Natural killer cell (primary cell): Measurements from ENCODE around the gene SF3B3. TPM values are rescaled to one million over a fixed set of nuclear protein-coding genes. Genes with fewer than 3 reads are reported as not detected.

Experiments used
- ATAC-seq, 3 donors: fragments of 150-1000 bp in 2 of 3; fragments of 200-7000 bp in 1 of 3; cut with Tn5 transposase; 1 replicate in 1 of 3; 2 replicates in 2 of 3; pipeline ENCODE4 v1.10.0; 2021; ENCODE audit warnings: mild to moderate bottlenecking in 2 of 3, moderate library complexity in 2 of 3
- DNase-seq, 2 donors: peaks; one replicate each; pipeline versions ENCODE4 v3.0.0 to v3.0.0-alpha.2; 2013 to 2021; ENCODE audit warnings: mixed read lengths in 1 of 2
- H3K27ac ChIP-seq: one replicate; pipeline ENCODE4 v1.5.1; 2013; ENCODE audit warnings: mild to moderate bottlenecking, low read length
- H3K27me3 ChIP-seq: one replicate; pipeline ENCODE4 v1.6.1; 2013; ENCODE audit warnings: low read length; ENCODE audit not compliant: control insufficient read depth, insufficient read depth
- H3K36me3 ChIP-seq: one replicate; pipeline ENCODE4 v1.6.1; 2013; ENCODE audit warnings: low read length; ENCODE audit not compliant: control insufficient read depth, insufficient read depth
- H3K4me1 ChIP-seq: one replicate; pipeline ENCODE4 v1.6.1; 2013; ENCODE audit warnings: low read length; ENCODE audit not compliant: control insufficient read depth, insufficient read depth
- H3K4me3 ChIP-seq: one replicate; pipeline ENCODE4 v1.5.1; 2013; ENCODE audit warnings: low read length
- H3K9me3 ChIP-seq: one replicate; pipeline ENCODE4 v1.6.1; 2013; ENCODE audit warnings: low read length; ENCODE audit not compliant: control insufficient read depth, insufficient read depth
- H3K27ac Mint-ChIP-seq, 2 donors: one replicate each; pipeline ENCODE4 v1.8.0; 2022; ENCODE audit warnings: mild to moderate bottlenecking in 2 of 2, mixed read lengths in 2 of 2, moderate library complexity in 1 of 2
- H3K27me3 Mint-ChIP-seq, 2 donors: one replicate each; pipeline ENCODE4 v1.8.0; 2022; ENCODE audit warnings: low read depth in 2 of 2, mixed read lengths in 2 of 2
- H3K36me3 Mint-ChIP-seq: one replicate; pipeline ENCODE4 v1.8.0; 2022; ENCODE audit warnings: mixed read lengths
- H3K4me1 Mint-ChIP-seq, 2 donors: one replicate each; pipeline ENCODE4 v1.8.0; 2022; ENCODE audit warnings: mixed read lengths in 2 of 2
- H3K4me3 Mint-ChIP-seq: one replicate; pipeline ENCODE4 v1.8.0; 2022; ENCODE audit warnings: mild to moderate bottlenecking, moderate library complexity, mixed read lengths
- H3K9me3 Mint-ChIP-seq, 2 donors: one replicate each; pipeline ENCODE4 v1.8.0; 2022; ENCODE audit warnings: mixed read lengths in 2 of 2
- WGBS: methylation state at CpG from one replicate; pipeline ENCODE4 v1.1.7; 2013; ENCODE audit warnings: missing lambda C conversion rate; ENCODE audit not compliant: insufficient coverage; 5-methylcytosine and 5-hydroxymethylcytosine counted together
- intact Hi-C: fragments of 100-400 bp; cut with micrococcal nuclease; formaldehyde crosslinking; loops from one replicate; pipeline ENCODE4 v1.14.2; 2022
- total RNA-seq, 4 donors: library from RNA; stranded (reverse); fragments of 120-200 nt in 1 of 4; gene quantifications; one replicate each; pipeline versions ENCODE4 v1.2.3 to v1.2.4, GENCODE V29; 2013 to 2022
- TF ChIP-seq, protein P1 (sequence below): fragments of 200-600 bp; IDR thresholded peaks from one replicate; pipeline ENCODE4 v1.8.0; 2022; ENCODE audit warnings: antibody characterized with exemption

The SF3B3 gene
- total RNA-seq, 3 donors from 2014 or later (not counting 1 experiment from before 2014, with no cell fraction given): 164 to 220 (median 173) TPM

DNA sequence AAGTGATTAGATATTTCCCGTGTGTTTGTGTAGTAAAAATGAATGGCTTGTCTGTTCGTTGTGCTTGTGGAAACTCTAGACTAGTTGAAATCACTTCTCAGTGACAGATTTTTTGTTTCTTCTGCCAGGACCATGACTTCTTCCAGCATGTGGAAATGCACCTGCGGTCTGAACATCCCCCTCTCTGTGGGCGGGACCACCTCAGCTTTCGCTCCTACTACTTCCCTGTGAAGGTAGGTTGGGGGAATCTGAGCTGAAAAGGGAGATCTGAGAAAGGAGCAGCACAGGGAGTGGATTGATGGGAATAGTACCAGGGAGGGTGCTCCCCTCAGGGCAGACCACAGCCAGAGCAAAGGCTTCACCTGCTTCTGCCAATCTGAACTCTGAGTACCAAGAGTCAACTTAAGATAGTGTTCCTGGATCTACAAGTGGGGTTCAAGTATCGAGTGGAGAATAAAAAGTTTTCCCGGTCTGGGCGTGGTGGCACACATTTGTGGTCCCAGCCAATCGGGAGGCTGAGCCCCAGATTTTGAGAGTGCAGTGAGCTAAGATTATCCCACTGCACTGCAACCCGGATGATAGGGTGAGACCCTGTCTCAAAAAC lies 47.5 kb downstream of the SF3B3 start:
- Mint-ChIP-seq H3K27ac (no peak overlapping the region), H3K9me3 (no peaks in the 10 kb centered on the region), H3K27me3 (no peaks in the 10 kb centered on the region), H3K4me3 (no peak overlapping the region), H3K4me1 (peaks cover 6 to 10% of the 10 kb centered on the region in 2 donors), H3K36me3 (peaks cover 23% of the 10 kb centered on the region)
- TF ChIP-seq, protein P1, sequence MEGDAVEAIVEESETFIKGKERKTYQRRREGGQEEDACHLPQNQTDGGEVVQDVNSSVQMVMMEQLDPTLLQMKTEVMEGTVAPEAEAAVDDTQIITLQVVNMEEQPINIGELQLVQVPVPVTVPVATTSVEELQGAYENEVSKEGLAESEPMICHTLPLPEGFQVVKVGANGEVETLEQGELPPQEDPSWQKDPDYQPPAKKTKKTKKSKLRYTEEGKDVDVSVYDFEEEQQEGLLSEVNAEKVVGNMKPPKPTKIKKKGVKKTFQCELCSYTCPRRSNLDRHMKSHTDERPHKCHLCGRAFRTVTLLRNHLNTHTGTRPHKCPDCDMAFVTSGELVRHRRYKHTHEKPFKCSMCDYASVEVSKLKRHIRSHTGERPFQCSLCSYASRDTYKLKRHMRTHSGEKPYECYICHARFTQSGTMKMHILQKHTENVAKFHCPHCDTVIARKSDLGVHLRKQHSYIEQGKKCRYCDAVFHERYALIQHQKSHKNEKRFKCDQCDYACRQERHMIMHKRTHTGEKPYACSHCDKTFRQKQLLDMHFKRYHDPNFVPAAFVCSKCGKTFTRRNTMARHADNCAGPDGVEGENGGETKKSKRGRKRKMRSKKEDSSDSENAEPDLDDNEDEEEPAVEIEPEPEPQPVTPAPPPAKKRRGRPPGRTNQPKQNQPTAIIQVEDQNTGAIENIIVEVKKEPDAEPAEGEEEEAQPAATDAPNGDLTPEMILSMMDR: no peak
- ATAC-seq (no peak), DNase-seq (no peak)
- H3K27ac ChIP-seq: no peak overlapping the region
- H3K36me3 ChIP-seq: peaks cover 75% of the 10 kb centered on the region
- peaks cover under 1% of the 10 kb centered on the region for H3K4me1 ChIP-seq
- 91% methylated on average over 10 of the region's 10 CpGs for WGBS
- intact Hi-C loops: no loop called here
- H3K4me3 ChIP-seq: no peak overlapping the region
- no peaks in the 10 kb centered on the region for H3K9me3 ChIP-seq
- no peaks in the 10 kb centered on the region for H3K27me3 ChIP-seq

DNA sequence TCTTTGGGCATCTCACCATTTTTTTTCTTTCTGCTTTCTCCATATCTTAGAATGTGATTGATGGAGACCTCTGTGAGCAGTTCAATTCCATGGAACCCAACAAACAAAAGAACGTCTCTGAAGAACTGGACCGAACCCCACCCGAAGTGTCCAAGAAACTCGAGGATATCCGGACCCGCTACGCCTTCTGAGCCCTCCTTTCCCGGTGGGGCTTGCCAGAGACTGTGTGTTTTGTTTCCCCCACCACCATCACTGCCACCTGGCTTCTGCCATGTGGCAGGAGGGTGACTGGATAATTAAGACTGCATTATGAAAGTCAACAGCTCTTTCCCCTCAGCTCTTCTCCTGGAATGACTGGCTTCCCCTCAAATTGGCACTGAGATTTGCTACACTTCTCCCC lies 48.0 kb downstream of the SF3B3 start:
- Histone ChIP-seq H3K9me3 (no peaks in the 10 kb centered on the region), H3K27me3 (no peaks in the 10 kb centered on the region), H3K4me3 (no peak overlapping the region), H3K4me1 (peaks cover 6% of the 10 kb centered on the region), H3K27ac (no peak overlapping the region), H3K36me3 (peaks cover 72% of the 10 kb centered on the region)
- peak overlapping the region in 1 of 2 donors; percentile 55 for H3K27ac Mint-ChIP-seq
- intact Hi-C loops: no loop called here
- no peak for ATAC-seq
- TF ChIP-seq, protein P1: no peak
- no peaks in the 10 kb centered on the region for H3K27me3 Mint-ChIP-seq
- 91% methylated on average over 7 of the region's 8 CpGs for whole genome bisulfite sequencing
- peaks cover 12 to 16% of the 10 kb centered on the region in 2 donors for H3K4me1 Mint-ChIP-seq
- no peaks in the 10 kb centered on the region for H3K9me3 Mint-ChIP-seq
- DNase-seq: no peak
- peaks cover 23% of the 10 kb centered on the region for H3K36me3 Mint-ChIP-seq
- H3K4me3 Mint-ChIP-seq: no peak overlapping the region

DNA sequence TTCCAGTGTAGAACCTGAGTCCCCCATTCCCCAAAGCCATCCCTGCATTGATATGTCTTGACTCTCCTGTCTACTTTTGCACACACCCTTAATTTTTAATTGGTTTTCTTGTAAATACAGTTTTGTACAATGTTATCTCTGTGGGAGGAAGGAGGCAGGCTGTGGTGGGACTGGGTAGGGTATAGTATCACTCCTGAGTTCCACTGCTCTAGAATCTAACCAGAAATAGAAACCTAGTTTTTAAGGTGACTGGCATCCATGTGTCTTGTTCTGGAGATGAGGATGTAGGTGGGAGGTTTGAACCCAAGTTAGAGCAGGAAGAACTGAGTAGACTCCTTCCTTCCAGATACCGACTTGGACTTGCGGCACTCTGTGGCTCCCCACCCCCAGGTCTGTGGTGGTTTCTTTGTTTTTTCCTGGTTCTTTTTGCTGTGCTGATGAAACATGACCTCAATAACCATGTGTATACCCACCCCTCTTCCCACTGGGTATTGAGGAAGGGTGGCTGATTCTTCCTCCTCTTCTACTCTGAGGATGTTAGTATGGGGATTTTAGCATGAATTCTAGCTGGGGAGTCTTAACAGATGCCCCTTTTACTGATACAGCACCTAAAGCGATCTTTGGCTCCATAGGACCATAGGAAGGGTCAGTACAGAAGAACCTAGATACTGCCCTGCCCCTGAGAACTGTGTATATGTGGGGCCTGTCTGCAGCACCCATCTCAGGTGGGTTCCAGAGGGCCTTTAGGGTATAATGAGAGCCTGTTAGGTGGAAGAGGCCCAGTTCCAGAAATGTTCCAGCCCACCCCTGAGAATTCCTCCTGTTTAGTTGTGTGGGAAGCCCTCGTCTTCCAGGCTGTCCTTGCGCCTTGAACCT lies 48.7 kb downstream of the SF3B3 start:
- DNase-seq (no peak), ATAC-seq (no peak)
- 96% methylated on average over 2 of the region's 5 CpGs for WGBS
- TF ChIP-seq, protein P1: no peak
- no peaks in the 10 kb centered on the region for H3K27me3 Mint-ChIP-seq
- intact Hi-C loops: no loop called here
- H3K36me3 ChIP-seq: peaks cover 65% of the 10 kb centered on the region
- no peaks in the 10 kb centered on the region for H3K9me3 Mint-ChIP-seq
- no peak overlapping the region for H3K4me3 ChIP-seq
- peaks cover 14 to 20% of the 10 kb centered on the region in 2 donors for H3K4me1 Mint-ChIP-seq
- peaks cover 11% of the 10 kb centered on the region for H3K4me1 ChIP-seq
- H3K27me3 ChIP-seq: no peaks in the 10 kb centered on the region
- no peak overlapping the region for H3K4me3 Mint-ChIP-seq
- peak overlapping the region; percentile 38 to 55 for H3K27ac Mint-ChIP-seq
- H3K36me3 Mint-ChIP-seq: peaks cover 23% of the 10 kb centered on the region
- no peak overlapping the region for H3K27ac ChIP-seq
- no peaks in the 10 kb centered on the region for H3K9me3 ChIP-seq
